PC-9 (cell line): Measurements from ENCODE around the gene MARCHF2.

Experiments used
- CTCF ChIP-seq: fragments of 200-600 bp; sonication (generic); conservative IDR thresholded peaks from 2 replicates; pipeline ENCODE4 v1.6.1; 2017; ENCODE audit warnings: mixed run types, antibody characterized with exemption, mild to moderate bottlenecking, moderate library complexity
- EZH2 ChIP-seq: fragments of 200-600 bp; sonication (generic); IDR thresholded peaks from 2 replicates; pipeline ENCODE4 v1.8.0; 2017; ENCODE audit warnings: antibody characterized with exemption, low read depth

- TF ChIP-seq CTCF (no peak), EZH2 (no peak)
These were observed 22.5 kb upstream of the MARCHF2 start for GRCh38 chr19:8390617-8390981.
